DOHH2 (cell line): ENCODE data around the gene CATSPERE.

Source experiments
- CTCF ChIP-seq: fragments of 200-600 bp; sonication (generic); IDR thresholded peaks from one replicate; pipeline ENCODE4 v1.5.1; 2014; ENCODE audit warnings: antibody characterized with exemption, mild to moderate bottlenecking, low read depth, low read length; ENCODE audit not compliant: poor library complexity, severe bottlenecking
- EZH2phosphoT487 ChIP-seq: fragments of 200-600 bp; sonication (generic); IDR thresholded peaks from 2 replicates; pipeline ENCODE4 v1.6.1; 2017; ENCODE audit warnings: borderline replicate concordance, mild to moderate bottlenecking, antibody characterized with exemption, low read length, moderate library complexity, mixed read lengths

GRCh38 chr1:244473059-244473605, 12.1 kb downstream of the CATSPERE start:
- TF ChIP-seq CTCF, result no peak
- TF ChIP-seq EZH2phosphoT487, result no peak
